Ovary (tissue), 3 donors: ENCODE results near the gene AP1G2.

Source experiments
- EP300 ChIP-seq: sonication (generic); formaldehyde crosslinking; IDR thresholded peaks from one replicate; pipeline ENCODE4 v1.6.1; 2017; ENCODE audit warnings: antibody characterized with exemption
- POLR2A ChIP-seq: fragments of 450-650 bp; IDR thresholded peaks from one replicate; pipeline ENCODE4 v1.6.1; 2017; ENCODE audit warnings: antibody characterized with exemption, mild to moderate bottlenecking, moderate library complexity
- TF ChIP-seq, protein P1 (sequence below), 3 donors: fragments of 450-650 bp in 2 of 3; fragments of 200-600 bp in 1 of 3; IDR thresholded peaks; one replicate each; pipeline versions ENCODE4 v1.5.1 to v1.8.0; 2016 to 2022; ENCODE audit warnings: antibody characterized with exemption in 3 of 3, mild to moderate bottlenecking in 1 of 3
- donor health status: DM: no; HTN: no; CAD: no.

DNA sequence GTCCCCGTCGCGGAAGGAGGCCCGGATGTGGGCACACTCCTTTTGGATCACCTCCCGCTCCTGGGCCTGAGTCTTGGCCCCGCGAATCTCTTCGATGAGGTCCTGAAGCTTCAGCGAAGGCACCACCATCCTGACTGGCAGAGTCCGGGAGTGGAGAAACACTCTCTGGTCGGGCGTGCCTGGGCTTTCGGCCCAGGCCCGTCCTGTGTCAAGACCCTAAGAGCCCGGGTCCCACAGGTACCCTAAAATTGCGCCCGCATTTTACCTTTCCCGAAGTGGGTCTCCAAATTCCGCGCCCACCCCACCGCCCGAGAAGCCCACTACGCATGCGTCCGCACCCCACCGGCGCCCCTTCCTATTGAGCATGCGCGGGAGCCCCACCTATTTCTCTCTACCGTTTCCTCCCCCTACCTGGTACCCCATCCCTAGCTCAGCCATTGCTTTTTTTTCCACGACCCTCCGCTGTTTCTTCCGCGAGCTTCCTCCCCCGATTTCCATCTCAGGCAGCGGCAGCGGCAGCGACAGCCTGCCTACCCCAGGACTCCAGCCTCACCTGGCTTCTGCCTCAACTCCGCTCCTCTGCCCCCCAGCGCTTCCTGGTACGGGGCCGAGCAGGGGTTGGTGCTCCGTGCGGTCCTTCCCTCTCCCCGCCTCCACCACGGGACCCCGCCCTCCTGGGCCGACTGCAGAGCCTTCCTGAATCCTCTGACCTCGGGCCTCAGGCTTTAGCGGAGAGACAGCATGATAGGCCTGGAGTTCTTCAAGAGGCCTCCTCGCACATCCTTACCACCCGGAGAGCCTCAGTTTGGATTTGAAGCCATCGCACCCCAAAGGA is at the start of gene AP1G2:
- TF ChIP-seq, protein P1, sequence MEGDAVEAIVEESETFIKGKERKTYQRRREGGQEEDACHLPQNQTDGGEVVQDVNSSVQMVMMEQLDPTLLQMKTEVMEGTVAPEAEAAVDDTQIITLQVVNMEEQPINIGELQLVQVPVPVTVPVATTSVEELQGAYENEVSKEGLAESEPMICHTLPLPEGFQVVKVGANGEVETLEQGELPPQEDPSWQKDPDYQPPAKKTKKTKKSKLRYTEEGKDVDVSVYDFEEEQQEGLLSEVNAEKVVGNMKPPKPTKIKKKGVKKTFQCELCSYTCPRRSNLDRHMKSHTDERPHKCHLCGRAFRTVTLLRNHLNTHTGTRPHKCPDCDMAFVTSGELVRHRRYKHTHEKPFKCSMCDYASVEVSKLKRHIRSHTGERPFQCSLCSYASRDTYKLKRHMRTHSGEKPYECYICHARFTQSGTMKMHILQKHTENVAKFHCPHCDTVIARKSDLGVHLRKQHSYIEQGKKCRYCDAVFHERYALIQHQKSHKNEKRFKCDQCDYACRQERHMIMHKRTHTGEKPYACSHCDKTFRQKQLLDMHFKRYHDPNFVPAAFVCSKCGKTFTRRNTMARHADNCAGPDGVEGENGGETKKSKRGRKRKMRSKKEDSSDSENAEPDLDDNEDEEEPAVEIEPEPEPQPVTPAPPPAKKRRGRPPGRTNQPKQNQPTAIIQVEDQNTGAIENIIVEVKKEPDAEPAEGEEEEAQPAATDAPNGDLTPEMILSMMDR (IDR thresholded peaks at IDR 0.05): no peak
- no peak for TF ChIP-seq EP300
- peak; percentile 63 for TF ChIP-seq POLR2A
